GM18858 (cell line): Measurements from ENCODE around the gene FAM171A1.

Experiments
- ATAC-seq: cut with Tn5 transposase; IDR thresholded peaks from one replicate; pipeline ENCODE4 v1.9.1; 2021; ENCODE audit not compliant: unreplicated experiment

The FAM171A1 gene

DNA sequence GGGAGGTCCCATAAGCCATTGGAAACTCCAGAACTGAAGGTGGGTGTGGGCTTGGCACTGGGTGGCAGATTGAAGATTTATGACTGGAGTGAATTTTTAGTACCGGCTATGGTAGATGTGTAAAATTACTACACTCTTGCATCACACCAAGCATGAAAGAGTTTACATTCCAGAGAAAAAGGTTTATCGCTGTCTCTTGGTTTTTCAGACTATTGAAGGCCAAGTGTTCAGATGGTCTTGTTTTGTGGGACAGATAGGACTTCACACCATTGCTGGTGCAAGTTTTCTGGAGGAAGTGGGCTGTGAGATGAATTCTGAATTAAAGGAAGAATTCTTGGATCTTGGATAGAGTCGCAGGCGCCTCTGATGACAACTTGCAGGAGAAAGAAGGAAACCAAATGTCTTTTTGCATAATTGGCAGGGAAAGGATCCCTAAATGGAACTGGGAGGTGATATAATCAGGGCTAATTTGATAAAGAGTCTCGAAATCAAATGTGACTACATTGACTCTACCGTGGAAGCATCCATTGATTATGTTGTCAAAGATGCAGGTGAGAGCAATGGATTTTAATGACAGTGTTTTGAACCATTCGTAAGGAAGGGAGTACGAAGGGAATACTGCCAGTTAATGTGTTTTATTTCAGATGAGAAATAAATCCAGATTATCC is 188.4 kb downstream of the FAM171A1 start:
- no peak for ATAC-seq

DNA sequence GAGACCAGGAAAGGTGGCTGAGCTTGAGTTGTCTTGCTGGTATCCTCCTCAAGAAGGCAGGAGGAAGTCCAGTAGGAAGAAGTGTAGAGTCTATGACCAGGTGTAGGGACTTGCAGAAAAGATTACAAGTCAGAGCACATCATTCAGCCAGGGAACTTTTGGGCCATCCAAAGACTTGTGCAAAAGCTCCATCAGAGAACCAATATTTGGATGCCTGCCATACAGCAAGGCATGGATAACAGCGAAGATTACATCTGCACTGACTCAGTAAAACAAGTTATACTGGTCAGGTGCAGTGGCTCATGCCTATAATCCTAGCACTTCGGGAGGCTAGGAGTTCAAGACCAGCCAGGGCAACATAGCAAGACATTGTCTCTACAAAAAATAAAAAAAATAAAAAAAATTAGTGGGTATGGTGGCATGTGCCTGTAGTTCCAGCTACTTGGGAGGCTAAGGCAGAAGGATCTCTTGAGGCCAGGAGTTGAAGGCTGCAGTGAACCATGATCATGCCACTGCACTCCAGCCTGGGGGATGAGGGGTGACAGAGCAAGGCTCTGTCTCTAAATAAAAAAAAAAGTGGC is 189.4 kb downstream of the FAM171A1 start:
- no peak for ATAC-seq

DNA sequence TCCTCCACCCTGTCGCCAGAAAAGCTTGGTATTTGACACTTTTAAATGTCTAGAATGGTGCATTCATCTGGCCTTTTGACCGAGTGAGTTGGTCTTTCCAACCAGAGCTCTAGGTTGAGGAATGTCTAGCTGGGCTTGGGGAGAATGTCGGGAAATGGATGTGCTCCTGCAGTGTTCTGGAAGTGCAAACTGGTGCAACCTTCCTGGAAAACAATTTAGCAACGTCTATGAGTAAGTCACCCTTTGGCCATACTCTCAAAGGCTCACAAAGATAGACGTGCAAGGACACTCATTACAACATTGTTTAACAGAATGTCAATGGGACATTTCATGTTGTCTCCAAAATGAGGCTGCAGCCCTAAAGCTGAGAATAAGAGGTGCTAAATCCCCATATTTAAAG is 190.4 kb downstream of the FAM171A1 start:
- ATAC-seq, result no peak

DNA sequence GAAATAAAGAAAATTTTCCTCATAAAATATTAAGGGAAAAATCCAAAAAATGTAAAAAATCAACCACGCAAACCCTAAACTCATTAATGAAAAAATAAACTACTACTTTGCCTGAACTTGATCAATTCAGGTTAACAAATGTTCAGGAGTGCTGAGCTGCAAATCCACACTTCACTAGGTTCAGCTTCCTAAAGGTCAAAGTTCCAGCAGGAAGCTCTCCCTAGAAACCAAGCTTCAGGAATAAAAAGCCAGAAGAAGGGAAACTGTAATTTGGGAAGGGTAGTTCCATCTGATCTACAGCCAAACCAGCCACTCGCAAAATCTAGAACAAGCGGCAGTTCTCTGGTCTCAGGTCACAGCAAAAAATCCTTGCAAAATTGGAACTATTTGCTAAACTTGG is 194.8 kb downstream of the FAM171A1 start:
- no peak for ATAC-seq

DNA sequence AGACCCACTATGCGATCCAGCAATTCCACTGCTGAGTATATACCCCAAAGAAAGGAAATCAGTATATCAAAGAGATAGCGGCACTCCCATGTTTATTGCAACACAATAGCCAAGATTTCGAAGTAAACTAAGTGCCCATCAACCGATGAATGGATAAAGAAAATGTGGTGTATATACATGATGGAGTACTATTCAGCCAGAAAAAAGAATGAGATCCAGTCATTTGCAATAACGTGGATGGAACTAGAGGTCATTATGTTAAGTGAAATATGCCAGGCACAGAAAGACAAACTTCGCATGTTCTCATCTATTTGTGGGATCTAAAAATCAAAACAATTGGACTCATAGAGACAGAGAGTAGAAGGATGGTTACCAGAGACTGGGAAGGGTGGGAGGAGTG is 195.5 kb downstream of the FAM171A1 start:
- ATAC-seq, result no peak

- ATAC-seq, result no peak
These were observed 198.7 kb downstream of the FAM171A1 start for GRCh38 chr10:15172306-15172840.

DNA sequence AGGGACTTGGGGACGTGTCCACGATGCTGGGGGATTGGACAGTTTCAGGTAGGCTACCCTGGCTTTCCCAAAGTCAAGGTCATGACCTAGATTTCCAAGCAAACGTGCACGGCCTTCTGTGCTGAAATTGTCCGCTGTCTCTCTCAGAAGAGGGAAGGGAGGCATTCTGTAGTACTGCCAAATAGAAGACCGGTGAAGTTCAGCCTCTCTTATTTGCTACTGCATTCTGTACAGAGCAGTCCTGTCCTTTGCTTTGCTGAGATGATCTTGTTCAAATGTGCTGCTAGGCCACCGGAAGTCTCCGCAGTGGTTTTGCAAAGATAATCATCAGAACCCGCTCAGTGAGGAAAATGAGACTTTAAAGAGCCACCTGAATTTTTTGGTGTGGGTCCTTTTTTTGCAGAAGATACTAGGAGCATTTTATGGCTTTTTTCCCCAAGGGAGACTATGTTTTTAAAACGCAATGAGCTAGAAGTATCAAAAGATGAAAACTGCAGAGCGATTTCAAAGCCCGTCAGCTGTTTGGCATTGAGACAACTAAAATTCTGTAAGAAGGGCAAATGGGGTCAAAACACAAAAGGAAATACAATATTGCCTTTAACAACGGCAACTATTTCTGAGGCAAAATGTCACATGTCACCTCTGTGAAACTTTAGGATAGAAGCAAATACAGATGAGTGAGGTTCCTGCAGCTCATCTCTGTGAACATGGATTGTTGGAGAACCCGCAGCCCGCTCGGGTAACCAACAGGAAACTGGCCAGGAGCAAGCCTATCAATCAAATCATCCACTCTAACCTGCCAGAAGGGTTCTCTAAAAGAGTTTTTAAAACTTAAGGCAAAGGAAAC is 201.3 kb downstream of the FAM171A1 start:
- no peak for ATAC-seq

DNA sequence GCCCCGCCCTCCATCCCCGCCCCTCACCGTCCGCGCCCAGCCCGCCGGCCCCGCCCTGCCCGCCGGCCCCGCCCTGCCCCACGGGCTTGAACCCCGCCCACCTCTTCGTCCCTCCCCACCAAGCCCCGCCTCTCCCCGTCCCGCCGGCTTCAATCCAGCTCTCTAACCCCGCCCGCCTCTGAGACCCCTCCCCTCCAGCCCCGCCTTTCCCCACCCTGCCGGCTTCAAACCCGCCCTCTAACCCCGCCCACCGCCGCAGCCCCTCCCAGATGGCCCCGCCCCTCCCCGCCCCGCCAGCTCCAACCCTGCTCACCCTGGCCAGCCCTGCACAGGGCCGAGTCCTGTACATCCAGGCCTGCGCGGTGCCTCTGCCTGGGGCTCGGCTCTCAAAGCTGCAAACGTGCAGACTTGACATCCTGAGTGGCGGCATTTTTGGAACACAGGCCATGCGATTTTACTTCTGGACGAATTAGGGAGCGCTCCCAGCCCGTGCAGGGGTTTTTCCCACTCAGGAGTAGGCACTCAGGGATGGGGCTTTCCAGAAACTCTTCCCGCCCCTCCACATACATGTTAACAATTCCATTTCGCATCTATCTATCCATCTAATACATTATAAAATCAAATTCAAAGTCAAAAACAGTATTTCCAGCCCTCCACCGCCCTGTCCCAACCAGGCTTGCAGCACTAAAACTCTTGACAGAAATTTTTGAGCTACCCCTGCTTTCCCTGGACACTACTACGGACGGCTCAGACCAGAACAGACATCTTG is 202.1 kb downstream of the FAM171A1 start:
- peak; percentile 38 for ATAC-seq

GRCh38 chr10:15168291-15168785 is 202.8 kb downstream of the FAM171A1 start, which contains the start of gene NMT2:
Gene NMT2, minus strand, starts transcription at chr10:15168693. Its CDS starts 81 bp downstream, at chr10:15168612.
- peak; percentile 73 for ATAC-seq

GRCh38 chr10:15167411-15168290 is 203.4 kb downstream of the FAM171A1 start:
- peak; percentile 25 for ATAC-seq

DNA sequence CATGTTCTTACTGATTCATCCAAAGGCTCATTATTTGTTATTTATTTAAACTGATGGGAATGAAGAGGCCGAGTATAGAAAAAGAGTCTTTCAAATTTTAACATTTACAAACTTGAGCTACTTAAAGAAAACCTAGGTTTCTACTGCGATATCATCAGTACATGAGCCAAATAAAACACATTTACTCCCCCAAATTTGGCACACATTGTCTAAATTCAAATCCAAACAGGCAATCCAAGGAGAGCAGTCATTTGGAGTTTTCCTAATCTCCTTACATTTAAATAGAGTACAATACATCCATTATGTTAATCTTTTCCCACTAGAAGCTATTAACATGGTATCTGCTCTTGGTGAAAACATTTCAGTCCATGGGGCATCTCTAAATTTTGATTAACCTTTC is 204.8 kb downstream of the FAM171A1 start:
- ATAC-seq, result no peak

DNA sequence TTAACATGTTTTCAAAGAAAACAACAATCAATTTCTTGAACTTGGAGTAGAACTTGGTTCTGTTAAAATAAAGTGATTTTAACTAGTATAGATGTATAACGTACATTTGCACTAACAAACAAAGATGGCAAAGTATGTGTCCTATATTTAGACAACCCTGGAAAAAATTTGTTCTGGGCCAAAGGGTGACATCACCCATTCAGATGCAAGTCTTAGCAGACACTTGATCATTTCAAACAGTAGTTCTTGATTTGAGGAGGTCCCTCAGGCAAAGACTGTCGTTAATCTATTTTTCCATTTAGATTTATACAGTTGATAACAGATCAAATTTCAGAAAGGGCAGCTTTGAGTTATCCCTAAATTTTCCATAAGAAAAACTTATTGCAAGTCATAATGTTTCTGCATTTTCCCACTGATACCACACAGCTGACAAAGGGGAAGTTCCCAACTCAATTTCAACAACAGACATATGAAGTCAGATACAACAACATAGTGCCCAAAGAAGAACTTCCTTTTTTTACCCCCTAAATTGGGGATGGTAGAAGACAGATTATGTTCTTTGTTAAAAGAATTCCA is 207.7 kb downstream of the FAM171A1 start:
- ATAC-seq, result no peak
